HG02678 (cell line): Measurements from ENCODE around the gene INTS1.

Source experiments
- ATAC-seq: cut with Tn5 transposase; IDR thresholded peaks from one replicate; pipeline ENCODE4 v1.9.1; 2021; ENCODE audit warnings: mild to moderate bottlenecking, moderate library complexity; ENCODE audit not compliant: unreplicated experiment

INTS1 gene

GRCh38 chr7:1542841-1543747 is 38.9 kb upstream of the INTS1 start:
- no peak for ATAC-seq

DNA sequence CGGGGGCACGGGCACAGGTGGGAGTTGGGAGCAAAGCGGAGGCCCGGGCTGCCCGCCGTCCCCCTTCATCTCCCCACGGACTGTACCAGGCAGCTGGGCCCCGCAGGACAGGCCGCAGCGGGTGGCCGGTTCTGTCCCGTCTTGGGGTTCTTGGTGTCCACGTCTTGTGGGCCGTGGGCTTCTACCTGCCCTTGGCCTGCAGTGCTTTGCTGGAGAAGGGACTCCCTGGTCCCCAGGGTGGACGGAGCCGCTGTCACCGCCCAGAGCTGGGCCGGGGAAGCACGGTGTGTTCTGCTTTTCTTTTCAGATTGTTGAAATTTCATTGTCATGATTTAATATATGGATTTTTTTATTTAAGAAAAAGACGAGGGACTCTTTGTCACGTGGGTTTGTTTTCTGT is 38.1 kb upstream of the INTS1 start:
- ATAC-seq, result no peak

DNA sequence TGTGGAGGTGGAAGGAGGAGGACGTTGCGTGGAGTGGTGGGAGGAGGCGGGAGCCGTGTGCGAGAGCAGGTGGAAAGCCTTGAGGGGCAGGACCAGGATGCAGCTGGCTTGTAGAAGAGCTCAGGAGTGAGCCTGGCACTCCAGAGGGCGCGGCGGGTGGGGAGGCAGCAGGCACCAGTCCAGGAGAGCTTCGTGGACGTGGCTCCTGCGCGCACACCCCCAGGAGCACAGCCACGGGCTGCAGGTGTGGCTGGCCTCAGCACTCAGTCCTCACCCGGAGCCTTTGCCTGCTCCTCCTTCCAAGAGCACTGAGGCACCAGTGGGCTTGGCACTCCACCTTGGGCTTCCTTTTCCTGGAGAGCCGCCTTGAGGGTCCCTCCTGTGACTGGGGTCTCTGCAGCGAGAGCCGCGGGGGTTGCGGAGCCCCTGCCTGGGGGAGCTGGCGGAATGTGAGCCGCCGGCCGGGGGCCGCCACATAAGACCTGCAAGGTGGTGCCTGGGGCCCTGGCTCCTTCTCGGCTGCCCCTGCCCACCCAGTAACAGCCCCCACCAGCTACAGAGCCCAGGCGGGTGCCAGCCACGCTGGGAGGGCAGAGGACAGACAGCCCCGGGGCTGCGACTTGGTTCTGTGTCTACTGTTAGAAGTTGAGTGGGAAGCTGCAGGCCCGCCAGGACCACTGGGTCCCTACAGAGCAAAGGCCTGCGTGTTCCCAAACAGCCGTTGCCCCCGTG is 37.4 kb upstream of the INTS1 start:
- no peak for ATAC-seq

DNA sequence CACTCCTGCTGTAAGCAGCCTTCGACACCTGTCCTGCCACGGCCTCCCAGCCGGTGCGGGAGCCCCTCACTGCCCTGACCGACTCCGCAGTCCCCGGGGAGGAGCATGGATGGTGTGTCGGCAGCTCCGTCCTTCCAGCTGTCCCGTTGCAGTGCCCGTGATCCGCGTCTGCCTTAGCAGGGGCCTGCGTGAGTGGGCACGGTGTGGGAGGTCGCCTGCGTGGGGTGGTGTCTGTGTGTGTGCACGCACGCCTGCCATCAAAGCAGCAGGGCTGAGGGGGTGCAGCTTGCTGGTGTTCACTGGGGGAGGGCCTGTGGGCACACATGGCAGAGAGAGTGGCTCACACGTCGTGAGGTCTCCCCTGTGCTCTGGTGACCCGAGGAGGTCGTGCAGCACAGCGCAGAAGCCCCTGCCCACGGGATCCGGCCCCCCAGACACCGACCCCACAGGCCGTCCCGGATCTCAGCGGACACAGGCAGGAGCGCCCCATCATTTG is 36.6 kb upstream of the INTS1 start:
- ATAC-seq, result no peak

- ATAC-seq, result no peak
Observed at GRCh38 chr7:1539882-1540775, 35.9 kb upstream of the INTS1 start.

GRCh38 chr7:1539181-1539881 is 35.1 kb upstream of the INTS1 start:
- no peak for ATAC-seq

DNA sequence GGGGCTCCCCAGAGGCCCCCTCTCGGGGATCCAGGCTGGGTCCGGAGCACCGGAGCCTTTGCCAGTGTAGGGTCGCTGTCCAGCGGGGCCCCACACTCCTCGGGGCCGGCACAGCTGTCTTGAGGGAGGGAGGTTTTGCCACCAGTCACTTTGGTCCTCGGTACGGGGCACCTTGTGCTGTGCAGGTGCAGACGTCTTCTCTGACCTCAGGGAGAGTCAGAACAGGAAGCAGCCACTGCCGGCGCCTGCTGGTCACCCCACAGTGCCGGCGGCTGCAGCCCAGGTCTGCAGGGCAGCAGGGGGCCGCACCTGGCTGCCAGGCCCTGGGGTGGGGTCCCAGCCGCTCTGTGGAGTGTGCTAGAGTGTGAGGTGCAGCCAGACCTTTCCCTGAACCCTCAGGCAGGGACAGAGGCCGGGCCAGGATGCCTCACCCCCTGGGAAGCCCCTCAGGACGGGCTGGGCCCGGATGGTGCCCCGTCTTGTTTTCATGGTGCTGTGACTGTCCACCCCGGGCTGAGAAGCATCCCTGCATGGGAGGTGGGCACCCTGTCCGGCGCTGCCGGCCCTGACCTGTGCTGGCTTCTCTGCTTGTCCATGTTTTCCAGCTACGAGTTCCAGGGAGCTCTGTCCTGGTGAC is 34.5 kb upstream of the INTS1 start:
- ATAC-seq, result no peak

GRCh38 chr7:1537535-1538412 is 33.6 kb upstream of the INTS1 start:
- ATAC-seq, result no peak

DNA sequence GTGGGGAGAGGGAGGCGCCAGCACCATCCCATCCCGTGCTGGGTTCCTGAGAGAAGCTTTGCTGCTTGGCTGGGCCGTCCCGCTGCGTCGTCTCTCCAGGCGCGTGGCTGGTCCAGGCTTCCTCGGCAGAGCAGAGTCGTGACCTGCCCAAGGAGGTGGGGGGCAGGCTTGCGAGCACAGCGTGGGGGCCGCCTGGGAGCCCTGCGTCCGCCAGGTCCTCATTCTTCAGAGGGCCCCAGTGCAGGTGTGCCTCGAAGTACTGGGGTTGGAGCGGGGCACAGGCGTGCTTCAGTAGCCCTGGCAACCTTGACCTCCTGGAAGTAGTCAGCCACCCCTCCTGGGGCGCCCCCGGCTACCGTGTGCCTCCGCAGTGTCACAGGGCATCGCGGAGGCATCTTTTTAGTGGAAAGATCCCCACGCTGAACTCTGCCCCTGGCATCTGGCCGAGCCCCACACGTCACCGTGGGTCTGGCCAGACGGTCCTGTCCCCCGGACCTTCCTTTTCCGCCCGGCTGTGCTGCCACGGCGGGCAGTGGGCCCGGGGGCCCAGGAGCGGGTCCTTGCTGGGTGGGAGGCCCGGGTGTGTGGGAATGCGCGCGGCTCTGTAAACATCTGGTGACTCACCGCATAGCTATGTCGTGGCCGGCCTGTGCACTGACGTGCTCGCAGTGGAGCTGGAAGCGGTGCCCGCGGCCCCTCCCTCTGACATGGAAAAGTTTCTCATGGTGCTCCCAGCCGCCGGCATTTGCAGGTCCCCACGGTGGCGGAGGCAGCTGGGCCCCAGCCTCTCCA is 32.8 kb upstream of the INTS1 start:
- no peak for ATAC-seq

GRCh38 chr7:1536455-1536742 is 32.2 kb upstream of the INTS1 start:
- no peak for ATAC-seq

DNA sequence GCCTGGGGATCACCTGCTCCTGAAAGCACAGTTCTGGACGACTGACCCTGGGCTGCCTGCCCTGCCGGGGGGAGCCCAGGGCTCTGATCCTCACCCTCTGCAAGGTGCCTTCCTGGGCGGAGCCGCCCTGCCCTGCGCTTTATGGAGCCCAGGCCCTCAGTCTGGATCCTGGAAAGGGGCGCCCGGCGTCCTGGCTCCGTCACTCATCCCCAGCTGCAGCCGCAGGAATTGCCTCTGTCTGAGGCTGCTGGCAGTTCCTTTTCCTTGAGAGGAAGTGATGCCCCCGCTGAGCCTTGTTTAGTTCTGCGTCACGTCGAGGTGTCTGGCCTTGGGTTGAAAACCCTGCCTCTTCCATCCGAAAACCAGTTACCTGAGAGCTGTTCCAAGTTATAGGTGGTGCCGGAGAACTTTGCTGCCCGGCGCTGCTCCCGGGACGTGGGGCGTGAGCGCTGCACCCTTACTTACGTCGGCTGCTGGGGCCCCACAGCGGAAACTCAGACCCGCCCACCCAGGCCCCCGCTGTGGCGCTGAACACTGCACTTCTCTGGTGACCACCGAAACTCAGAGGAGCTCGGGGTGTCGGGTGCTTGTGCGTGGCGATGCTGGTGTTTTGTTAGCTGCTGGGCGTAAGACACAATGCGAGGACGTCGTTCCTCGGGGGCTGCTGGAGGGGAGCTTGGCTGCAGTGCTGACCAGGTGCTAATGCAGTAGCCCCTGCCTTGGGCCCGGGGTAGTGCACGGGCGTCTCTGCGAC is 31.7 kb upstream of the INTS1 start:
- ATAC-seq, result no peak

- ATAC-seq, result no peak
Observed at GRCh38 chr7:1535100-1535458, 30.9 kb upstream of the INTS1 start.

GRCh38 chr7:1534330-1535099 is 30.3 kb upstream of the INTS1 start:
- ATAC-seq, result no peak

- no peak for ATAC-seq
Observed at GRCh38 chr7:1533547-1534329, 29.5 kb upstream of the INTS1 start.

- ATAC-seq, result no peak
Observed at GRCh38 chr7:1533255-1533546, 29.0 kb upstream of the INTS1 start.

DNA sequence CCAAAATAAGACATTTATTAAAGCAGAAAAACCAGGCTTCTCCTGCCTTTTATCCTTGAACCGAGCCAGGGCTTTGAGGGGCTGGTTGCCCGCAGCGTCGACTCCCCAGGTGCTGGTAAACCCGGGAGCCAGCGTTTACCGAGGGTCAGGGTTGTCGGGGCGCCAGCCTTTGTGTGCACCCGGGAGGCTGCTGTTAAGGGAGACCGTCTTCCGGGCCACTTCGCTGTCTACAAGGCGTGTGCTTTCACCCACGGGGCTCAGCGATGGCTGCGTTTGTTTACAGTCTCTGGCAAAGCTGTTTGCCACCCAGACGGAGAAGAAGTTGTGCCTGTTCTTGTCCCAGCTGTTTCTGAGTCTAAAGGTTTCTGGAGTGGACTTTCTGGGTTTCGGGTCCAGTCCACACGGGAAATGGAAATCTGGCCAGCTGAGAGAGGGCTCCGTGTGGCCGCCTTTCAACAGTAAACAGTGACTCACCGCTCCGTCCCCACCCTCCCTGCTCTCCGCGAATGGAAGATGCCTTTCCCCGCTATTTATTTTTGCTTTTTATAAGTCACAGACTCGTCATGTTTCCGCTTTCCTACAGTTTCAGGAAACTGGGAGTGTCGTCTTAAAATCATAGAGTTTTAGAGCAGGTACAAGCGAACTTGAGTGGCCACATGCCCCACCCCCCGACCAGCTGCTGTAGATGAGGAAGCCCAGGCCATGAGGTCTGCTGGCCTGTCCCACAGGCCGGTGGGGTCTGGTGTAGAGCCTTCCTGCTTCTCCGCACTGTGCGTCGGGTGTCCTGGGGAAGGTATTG is 28.5 kb upstream of the INTS1 start:
- ATAC-seq, result no peak
